OCI-LY3 (cell line): Measurements from ENCODE around the gene HBE1.

Experiments
- EZH2phosphoT487 ChIP-seq: fragments of 200-600 bp; shearing (Covaris generic); IDR thresholded peaks from 2 replicates; pipeline ENCODE4 v1.6.1; 2018; ENCODE audit warnings: antibody characterized with exemption, mixed run types, low read depth
- TF ChIP-seq, protein P1 (sequence below): fragments of 200-600, 300-600 bp; sonication (generic); IDR thresholded peaks from 2 replicates; pipeline ENCODE4 v1.5.1; 2014; ENCODE audit warnings: antibody characterized with exemption, low read length, low read depth

DNA sequence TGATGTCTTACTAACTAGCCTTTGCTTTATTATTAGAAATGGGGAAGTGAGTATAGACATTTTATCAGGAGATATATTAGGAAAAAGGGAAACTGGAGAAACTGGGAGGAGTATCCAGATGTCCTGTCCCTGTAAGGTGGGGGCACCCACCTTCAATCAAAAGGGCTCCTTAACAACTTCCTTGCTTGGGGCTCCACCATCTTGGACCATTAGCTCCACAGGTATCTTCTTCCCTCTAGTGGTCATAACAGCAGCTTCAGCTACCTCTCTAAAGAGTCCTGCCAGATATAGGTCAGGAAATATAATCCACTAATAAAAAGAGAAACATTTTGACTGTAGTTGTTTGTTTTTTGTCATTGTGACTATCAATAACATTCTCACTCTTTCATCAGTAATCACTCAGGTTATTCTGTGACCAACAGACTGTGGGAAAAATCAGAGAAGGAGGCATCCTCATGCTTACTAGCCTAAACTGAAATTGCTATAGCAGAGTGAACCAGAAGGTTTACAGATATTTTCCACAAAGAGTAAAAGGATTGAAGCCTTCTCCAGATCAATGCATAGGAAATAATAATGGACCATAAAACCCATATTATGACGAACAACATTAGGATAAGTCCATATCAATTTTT, 21.6 kb upstream of the HBE1 start:
- TF ChIP-seq, protein P1, sequence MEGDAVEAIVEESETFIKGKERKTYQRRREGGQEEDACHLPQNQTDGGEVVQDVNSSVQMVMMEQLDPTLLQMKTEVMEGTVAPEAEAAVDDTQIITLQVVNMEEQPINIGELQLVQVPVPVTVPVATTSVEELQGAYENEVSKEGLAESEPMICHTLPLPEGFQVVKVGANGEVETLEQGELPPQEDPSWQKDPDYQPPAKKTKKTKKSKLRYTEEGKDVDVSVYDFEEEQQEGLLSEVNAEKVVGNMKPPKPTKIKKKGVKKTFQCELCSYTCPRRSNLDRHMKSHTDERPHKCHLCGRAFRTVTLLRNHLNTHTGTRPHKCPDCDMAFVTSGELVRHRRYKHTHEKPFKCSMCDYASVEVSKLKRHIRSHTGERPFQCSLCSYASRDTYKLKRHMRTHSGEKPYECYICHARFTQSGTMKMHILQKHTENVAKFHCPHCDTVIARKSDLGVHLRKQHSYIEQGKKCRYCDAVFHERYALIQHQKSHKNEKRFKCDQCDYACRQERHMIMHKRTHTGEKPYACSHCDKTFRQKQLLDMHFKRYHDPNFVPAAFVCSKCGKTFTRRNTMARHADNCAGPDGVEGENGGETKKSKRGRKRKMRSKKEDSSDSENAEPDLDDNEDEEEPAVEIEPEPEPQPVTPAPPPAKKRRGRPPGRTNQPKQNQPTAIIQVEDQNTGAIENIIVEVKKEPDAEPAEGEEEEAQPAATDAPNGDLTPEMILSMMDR, result peak; percentile 71
- TF ChIP-seq EZH2phosphoT487, result no peak
